ENCODE measurements around the gene STXBP5L.

- TF ChIP-seq CTCF (IDR thresholded peaks at IDR 0.05; ENCODE audit: low read depth, low read length) = no peak
- TF ChIP-seq POLR2A (IDR thresholded peaks at IDR 0.05; ENCODE audit: extremely low read depth, insufficient read length) = no peak
- TF ChIP-seq MAX (IDR thresholded peaks at IDR 0.05; ENCODE audit: low read depth, low read length) = no peak
- no peak for TF ChIP-seq MYC (IDR thresholded peaks at IDR 0.05; ENCODE audit: low read depth, low read length)
These were observed 81.0 kb downstream of the STXBP5L start for GRCh38 chr3:120988994-120989393.

Measured in NB4 (cell line).